ENCODE results near the gene GALNT16.

GALNT16 gene

GRCh38 chr14:69280746-69281291, 20.9 kb downstream of the GALNT16 start:
- TF ChIP-seq CTCF (IDR thresholded peaks at IDR 0.05): no peak

GRCh38 chr14:69281450-69282169, 21.7 kb downstream of the GALNT16 start:
- TF ChIP-seq CTCF (IDR thresholded peaks at IDR 0.05): no peak

GRCh38 chr14:69282448-69282847, 22.5 kb downstream of the GALNT16 start:
- TF ChIP-seq CTCF (IDR thresholded peaks at IDR 0.05): no peak

GRCh38 chr14:69284170-69284569, 24.2 kb downstream of the GALNT16 start:
- no peak for TF ChIP-seq CTCF (IDR thresholded peaks at IDR 0.05)

GRCh38 chr14:69285661-69286255, 25.8 kb downstream of the GALNT16 start:
- TF ChIP-seq CTCF (IDR thresholded peaks at IDR 0.05): no peak

- no peak for TF ChIP-seq CTCF (IDR thresholded peaks at IDR 0.05)
These were observed 27.4 kb downstream of the GALNT16 start for GRCh38 chr14:69287098-69288010.

GRCh38 chr14:69288011-69288771, 28.2 kb downstream of the GALNT16 start:
- TF ChIP-seq CTCF (IDR thresholded peaks at IDR 0.05): peak; percentile 49; the same call in 1 of the 2 replicates
